Measurements from ENCODE around the gene FNIP2.

FNIP2 gene

DNA sequence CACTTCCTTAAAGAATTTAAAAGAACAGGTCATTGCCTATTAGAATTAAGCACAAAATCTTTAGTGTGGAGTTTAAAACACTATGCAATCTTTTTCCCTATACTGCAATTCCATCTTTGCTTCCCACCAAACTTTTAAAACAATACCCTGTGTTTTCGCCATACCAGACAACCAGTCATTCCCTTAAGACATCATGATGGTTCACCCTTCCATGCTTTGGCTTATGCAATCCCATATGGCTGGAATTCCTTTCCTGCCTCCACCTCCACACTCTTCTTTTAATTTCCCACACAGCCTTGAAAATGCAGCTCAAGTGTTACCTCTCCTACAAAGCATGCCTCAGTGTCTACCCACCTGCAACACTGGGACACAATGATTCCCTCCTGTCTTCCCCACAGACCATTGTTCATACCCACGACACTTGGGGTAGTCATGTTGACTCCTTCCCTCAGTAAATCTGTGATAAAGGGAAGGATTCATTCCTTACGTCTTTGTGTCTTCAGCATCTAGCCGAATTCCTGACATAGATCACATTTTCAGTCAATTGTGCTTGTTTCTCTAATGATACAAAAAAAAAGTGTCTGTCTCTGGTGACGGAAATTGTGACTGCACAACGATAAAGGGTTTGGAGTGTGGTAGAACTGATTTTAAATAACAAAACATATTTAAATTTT is 166.3 kb downstream of the FNIP2 start:
- no peak overlapping the region for H3K9ac ChIP-seq (ENCODE audit: low read length)
- H3K4me1 ChIP-seq (ENCODE audit: control insufficient read depth, low read depth, low read length) = no peaks in the 10 kb centered on the region
- no peak overlapping the region for H3K27ac ChIP-seq (ENCODE audit: low read depth, low read length)
- H3K18ac ChIP-seq (ENCODE audit: low read length) = no peak overlapping the region
- DNase-seq = peak; percentile 64
- H3K4ac ChIP-seq (ENCODE audit: low read depth, low read length) = no peak overlapping the region
- H2BK5ac ChIP-seq (ENCODE audit: low read length) = no peak overlapping the region
- no peak overlapping the region for H2BK15ac ChIP-seq (replicated peaks; ENCODE audit: low read depth)
- H3K4me2 ChIP-seq (ENCODE audit: low read length) = no peak overlapping the region
- H2BK120ac ChIP-seq (ENCODE audit: low read depth, low read length) = no peak overlapping the region
- no peaks in the 10 kb centered on the region for H3K79me2 ChIP-seq (ENCODE audit: control insufficient read depth, insufficient read depth, low read length)
- no peaks in the 10 kb centered on the region for H3K36me3 ChIP-seq (ENCODE audit: control insufficient read depth, insufficient read depth, low read length)
- H3K4me3 ChIP-seq (ENCODE audit: low read length) = no peak overlapping the region
- H3K79me1 ChIP-seq (ENCODE audit: low read length) = no peaks in the 10 kb centered on the region
- H2AK5ac ChIP-seq (ENCODE audit: low read length) = no peak overlapping the region
- no CpG with 5 or more reads among the region's 6 CpGs for WGBS (ENCODE audit: extremely low coverage, insufficient coverage, low lambda C conversion rate)
- H4K8ac ChIP-seq (ENCODE audit: low read depth, low read length) = no peak overlapping the region
- H3K23ac ChIP-seq (ENCODE audit: low read length) = no peak overlapping the region
- H3K56ac ChIP-seq (ENCODE audit: low read length) = no peak overlapping the region
- no peak overlapping the region for H4K5ac ChIP-seq (ENCODE audit: low read length)
- H3K27me3 ChIP-seq (ENCODE audit: insufficient read depth, low read length, poor library complexity) = no peaks in the 10 kb centered on the region

DNA sequence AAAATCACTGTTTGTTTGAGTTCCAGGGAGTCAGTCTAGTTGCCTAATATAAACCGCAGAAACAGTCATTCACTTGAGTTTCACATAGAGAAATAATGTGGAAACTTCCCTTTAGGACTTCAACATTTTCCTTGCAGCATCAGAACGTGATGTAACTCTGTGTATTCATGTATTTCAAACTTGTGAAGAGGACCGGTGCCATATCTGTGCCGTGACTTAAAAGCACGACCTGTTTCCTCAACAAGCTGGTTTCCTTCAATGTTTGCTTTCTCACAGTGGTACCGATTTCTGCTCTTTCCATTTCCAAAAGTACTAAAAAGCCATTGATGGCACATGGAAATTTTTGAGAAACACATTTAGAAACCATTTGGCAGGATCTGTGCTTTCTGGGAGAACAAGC is 167.4 kb downstream of the FNIP2 start:
- Histone ChIP-seq H3K23ac (ENCODE audit: low read length) (no peak overlapping the region), H2AK5ac (ENCODE audit: low read length) (no peak overlapping the region), H3K4ac (ENCODE audit: low read depth, low read length) (no peak overlapping the region), H3K56ac (ENCODE audit: low read length) (no peak overlapping the region), H4K8ac (ENCODE audit: low read depth, low read length) (no peak overlapping the region), H3K27ac (ENCODE audit: low read depth, low read length) (no peak overlapping the region), H2BK5ac (ENCODE audit: low read length) (no peak overlapping the region), H3K27me3 (ENCODE audit: insufficient read depth, low read length, poor library complexity) (no peaks in the 10 kb centered on the region), H2BK120ac (ENCODE audit: low read depth, low read length) (no peak overlapping the region), H3K9ac (ENCODE audit: low read length) (no peak overlapping the region), H3K36me3 (ENCODE audit: control insufficient read depth, insufficient read depth, low read length) (no peaks in the 10 kb centered on the region), H3K4me2 (ENCODE audit: low read length) (no peak overlapping the region), H3K4me3 (ENCODE audit: low read length) (no peak overlapping the region), H3K4me1 (ENCODE audit: control insufficient read depth, low read depth, low read length) (no peaks in the 10 kb centered on the region), H4K5ac (ENCODE audit: low read length) (no peak overlapping the region), H2BK15ac (replicated peaks; ENCODE audit: low read depth) (no peak overlapping the region), H3K79me2 (ENCODE audit: control insufficient read depth, insufficient read depth, low read length) (no peaks in the 10 kb centered on the region), H3K18ac (ENCODE audit: low read length) (no peak overlapping the region), H3K79me1 (ENCODE audit: low read length) (no peaks in the 10 kb centered on the region)
- WGBS (ENCODE audit: extremely low coverage, insufficient coverage, low lambda C conversion rate) = no CpG with 5 or more reads among the region's 6 CpGs
- no peak for DNase-seq

DNA sequence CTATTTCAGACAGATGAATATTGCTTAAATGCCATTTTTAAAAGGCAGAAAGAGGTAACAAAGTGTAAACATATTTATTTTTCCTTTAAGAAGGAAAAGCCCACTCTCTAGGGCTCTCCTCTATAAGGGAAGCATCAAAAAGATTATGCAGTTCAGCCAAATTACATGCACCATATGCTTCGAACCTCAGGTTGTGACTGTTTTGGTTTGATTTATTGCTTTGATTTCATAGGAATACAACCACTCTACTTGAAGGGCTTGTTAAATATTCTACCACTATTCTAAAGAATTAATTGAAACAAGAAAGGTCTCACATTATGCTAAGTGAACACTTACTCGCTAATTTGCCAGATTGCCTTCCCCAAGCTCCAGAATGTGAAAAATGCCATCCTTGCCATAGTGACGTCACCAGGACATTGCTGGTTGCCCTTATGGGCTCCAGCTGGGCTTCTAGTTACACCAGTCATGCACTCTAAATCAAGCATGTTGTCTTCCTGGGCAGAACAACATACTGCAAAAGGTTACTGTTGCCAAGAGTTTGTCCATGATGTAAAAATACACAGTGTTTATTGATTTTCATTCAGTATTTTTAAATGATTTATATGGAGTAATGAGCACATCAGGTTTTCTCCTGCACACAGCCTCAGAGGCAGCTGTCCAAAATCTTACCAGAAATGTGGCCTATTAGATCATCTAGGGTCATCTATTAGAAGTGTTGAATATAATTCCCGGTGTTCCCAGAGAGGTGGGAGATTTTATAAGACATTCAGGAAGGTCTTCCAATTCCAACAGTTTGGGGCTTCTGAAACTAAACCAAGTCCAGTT is 169.6 kb downstream of the FNIP2 start:
- H4K5ac ChIP-seq (ENCODE audit: low read length) = no peak overlapping the region
- no peak overlapping the region for H3K56ac ChIP-seq (ENCODE audit: low read length)
- no peak overlapping the region for H3K9ac ChIP-seq (ENCODE audit: low read length)
- H3K4me1 ChIP-seq (ENCODE audit: control insufficient read depth, low read depth, low read length) = no peaks in the 10 kb centered on the region
- no peak overlapping the region for H2BK120ac ChIP-seq (ENCODE audit: low read depth, low read length)
- no peak overlapping the region for H2BK5ac ChIP-seq (ENCODE audit: low read length)
- WGBS (ENCODE audit: extremely low coverage, insufficient coverage, low lambda C conversion rate) = no CpG with 5 or more reads among the region's 4 CpGs
- no peak overlapping the region for H2AK5ac ChIP-seq (ENCODE audit: low read length)
- H3K4me2 ChIP-seq (ENCODE audit: low read length) = no peak overlapping the region
- no peak overlapping the region for H4K8ac ChIP-seq (ENCODE audit: low read depth, low read length)
- H3K18ac ChIP-seq (ENCODE audit: low read length) = no peak overlapping the region
- H3K23ac ChIP-seq (ENCODE audit: low read length) = no peak overlapping the region
- no peaks in the 10 kb centered on the region for H3K36me3 ChIP-seq (ENCODE audit: control insufficient read depth, insufficient read depth, low read length)
- H3K4ac ChIP-seq (ENCODE audit: low read depth, low read length) = no peak overlapping the region
- H3K79me1 ChIP-seq (ENCODE audit: low read length) = no peaks in the 10 kb centered on the region
- no peak overlapping the region for H3K4me3 ChIP-seq (ENCODE audit: low read length)
- H2BK15ac ChIP-seq (replicated peaks; ENCODE audit: low read depth) = no peak overlapping the region
- no peaks in the 10 kb centered on the region for H3K79me2 ChIP-seq (ENCODE audit: control insufficient read depth, insufficient read depth, low read length)
- H3K27ac ChIP-seq (ENCODE audit: low read depth, low read length) = no peak overlapping the region
- H3K27me3 ChIP-seq (ENCODE audit: insufficient read depth, low read length, poor library complexity) = no peaks in the 10 kb centered on the region
- DNase-seq = peak; percentile 77

DNA sequence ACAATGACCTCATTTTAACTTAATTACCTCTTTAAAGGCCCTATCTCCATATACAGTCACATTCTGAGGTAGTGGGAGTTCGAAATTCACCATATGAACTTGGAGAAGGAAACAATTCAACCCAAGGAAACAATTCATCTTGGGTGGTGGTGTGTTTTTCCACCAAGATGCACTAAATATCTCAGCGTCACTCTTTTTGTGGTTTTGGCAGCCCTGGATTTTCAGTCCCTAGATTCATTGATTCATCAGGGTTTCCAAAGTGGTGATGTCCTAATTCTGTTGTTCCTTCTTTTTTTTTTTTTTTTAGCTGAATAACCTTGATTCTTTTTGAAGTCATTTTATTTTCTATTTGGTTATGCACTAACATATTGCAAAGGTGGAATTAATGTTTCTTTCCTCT is 171.4 kb downstream of the FNIP2 start:
- Histone ChIP-seq H2BK5ac (ENCODE audit: low read length) (no peak overlapping the region), H2BK120ac (ENCODE audit: low read depth, low read length) (no peak overlapping the region), H2AK5ac (ENCODE audit: low read length) (no peak overlapping the region), H3K4me1 (ENCODE audit: control insufficient read depth, low read depth, low read length) (no peaks in the 10 kb centered on the region), H3K4ac (ENCODE audit: low read depth, low read length) (no peak overlapping the region), H3K36me3 (ENCODE audit: control insufficient read depth, insufficient read depth, low read length) (no peaks in the 10 kb centered on the region), H3K9ac (ENCODE audit: low read length) (no peak overlapping the region), H3K79me1 (ENCODE audit: low read length) (no peaks in the 10 kb centered on the region), H3K4me3 (ENCODE audit: low read length) (no peak overlapping the region), H3K27ac (ENCODE audit: low read depth, low read length) (no peak overlapping the region), H4K8ac (ENCODE audit: low read depth, low read length) (no peak overlapping the region), H3K27me3 (ENCODE audit: insufficient read depth, low read length, poor library complexity) (no peaks in the 10 kb centered on the region), H2BK15ac (replicated peaks; ENCODE audit: low read depth) (no peak overlapping the region), H3K56ac (ENCODE audit: low read length) (no peak overlapping the region), H4K5ac (ENCODE audit: low read length) (no peak overlapping the region), H3K23ac (ENCODE audit: low read length) (no peak overlapping the region), H3K4me2 (ENCODE audit: low read length) (no peak overlapping the region), H3K18ac (ENCODE audit: low read length) (no peak overlapping the region), H3K79me2 (ENCODE audit: control insufficient read depth, insufficient read depth, low read length) (no peaks in the 10 kb centered on the region)
- no CpG with 5 or more reads among the region's 2 CpGs for whole genome bisulfite sequencing (ENCODE audit: extremely low coverage, insufficient coverage, low lambda C conversion rate)
- no peak for DNase-seq

DNA sequence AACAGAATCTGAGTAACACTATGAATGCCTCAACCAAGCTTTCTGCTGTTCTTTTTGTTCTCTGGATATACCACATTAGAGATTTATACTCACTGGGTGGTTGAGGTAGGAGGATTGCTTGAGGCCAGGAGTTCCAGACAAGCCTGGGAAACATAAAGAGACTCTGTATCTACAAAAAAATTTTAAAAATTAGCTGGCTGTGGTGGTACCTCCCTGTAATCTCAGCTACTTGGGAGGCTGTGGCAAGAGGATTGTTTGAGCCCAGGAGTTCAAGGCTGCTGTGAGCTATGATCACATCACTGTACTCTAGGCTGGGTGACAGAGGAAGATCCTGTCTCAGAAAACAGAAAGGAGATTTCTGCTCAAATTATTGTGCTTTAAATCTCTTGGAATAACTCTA is 172.5 kb downstream of the FNIP2 start:
- H3K9ac ChIP-seq (ENCODE audit: low read length) = no peak overlapping the region
- H3K36me3 ChIP-seq (ENCODE audit: control insufficient read depth, insufficient read depth, low read length) = no peaks in the 10 kb centered on the region
- no peak for DNase-seq
- no peaks in the 10 kb centered on the region for H3K27me3 ChIP-seq (ENCODE audit: insufficient read depth, low read length, poor library complexity)
- H2BK15ac ChIP-seq (replicated peaks; ENCODE audit: low read depth) = no peak overlapping the region
- no peak overlapping the region for H2AK5ac ChIP-seq (ENCODE audit: low read length)
- no peak overlapping the region for H3K23ac ChIP-seq (ENCODE audit: low read length)
- H3K79me2 ChIP-seq (ENCODE audit: control insufficient read depth, insufficient read depth, low read length) = no peaks in the 10 kb centered on the region
- H3K4me2 ChIP-seq (ENCODE audit: low read length) = no peak overlapping the region
- H3K4me3 ChIP-seq (ENCODE audit: low read length) = no peak overlapping the region
- H4K8ac ChIP-seq (ENCODE audit: low read depth, low read length) = peak overlapping the region; percentile 5
- no peak overlapping the region for H4K5ac ChIP-seq (ENCODE audit: low read length)
- H3K27ac ChIP-seq (ENCODE audit: low read depth, low read length) = no peak overlapping the region
- no peak overlapping the region for H3K4ac ChIP-seq (ENCODE audit: low read depth, low read length)
- no peaks in the 10 kb centered on the region for H3K79me1 ChIP-seq (ENCODE audit: low read length)
- H2BK120ac ChIP-seq (ENCODE audit: low read depth, low read length) = no peak overlapping the region
- H3K18ac ChIP-seq (ENCODE audit: low read length) = no peak overlapping the region
- no peak overlapping the region for H2BK5ac ChIP-seq (ENCODE audit: low read length)
- H3K4me1 ChIP-seq (ENCODE audit: control insufficient read depth, low read depth, low read length) = no peaks in the 10 kb centered on the region
- H3K56ac ChIP-seq (ENCODE audit: low read length) = no peak overlapping the region
